Large intestine (tissue), 3 donors: ENCODE data around the gene FANCE. TPM values are rescaled to one million over a fixed set of nuclear protein-coding genes. Genes with fewer than 3 reads are reported as not detected.

Experiments
- DNase-seq, 2 donors: peaks; one replicate each; pipeline versions ENCODE4 v3.0.0 to v3.0.0-alpha.2; 2013
- H3K27ac ChIP-seq: one replicate; pipeline ENCODE4 v1.5.1; 2013; ENCODE audit warnings: low read length
- H3K27me3 ChIP-seq: 2 replicates; pipeline ENCODE4 v1.6.1; 2013; ENCODE audit warnings: low read length; ENCODE audit not compliant: control insufficient read depth, insufficient read depth
- H3K36me3 ChIP-seq: 2 replicates; pipeline ENCODE4 v1.6.1; 2013; ENCODE audit warnings: low read length; ENCODE audit not compliant: control insufficient read depth, insufficient read depth
- H3K4me1 ChIP-seq: one replicate; pipeline ENCODE4 v1.6.1; 2013; ENCODE audit warnings: low read length; ENCODE audit not compliant: control insufficient read depth, insufficient read depth
- H3K4me3 ChIP-seq: one replicate; pipeline ENCODE4 v1.5.1; 2013; ENCODE audit warnings: low read length
- H3K9me3 ChIP-seq: one replicate; pipeline ENCODE4 v1.6.1; 2013; ENCODE audit warnings: mild to moderate bottlenecking, low read depth, low read length, moderate library complexity; ENCODE audit not compliant: control insufficient read depth
- WGBS: methylation state at CpG from one replicate; pipeline ENCODE4 v1.1.5; 2013; ENCODE audit warnings: low lambda C conversion rate; ENCODE audit not compliant: insufficient coverage; 5-methylcytosine and 5-hydroxymethylcytosine counted together
- polyA plus RNA-seq: library from polyadenylated mRNA; unstranded; fragments of 120-200 nt; gene quantifications from one replicate; pipeline ENCODE4 v1.2.1, GENCODE V29; 2013

Gene FANCE
- polyA plus RNA-seq, 1 donor: 9.6 TPM

DNA sequence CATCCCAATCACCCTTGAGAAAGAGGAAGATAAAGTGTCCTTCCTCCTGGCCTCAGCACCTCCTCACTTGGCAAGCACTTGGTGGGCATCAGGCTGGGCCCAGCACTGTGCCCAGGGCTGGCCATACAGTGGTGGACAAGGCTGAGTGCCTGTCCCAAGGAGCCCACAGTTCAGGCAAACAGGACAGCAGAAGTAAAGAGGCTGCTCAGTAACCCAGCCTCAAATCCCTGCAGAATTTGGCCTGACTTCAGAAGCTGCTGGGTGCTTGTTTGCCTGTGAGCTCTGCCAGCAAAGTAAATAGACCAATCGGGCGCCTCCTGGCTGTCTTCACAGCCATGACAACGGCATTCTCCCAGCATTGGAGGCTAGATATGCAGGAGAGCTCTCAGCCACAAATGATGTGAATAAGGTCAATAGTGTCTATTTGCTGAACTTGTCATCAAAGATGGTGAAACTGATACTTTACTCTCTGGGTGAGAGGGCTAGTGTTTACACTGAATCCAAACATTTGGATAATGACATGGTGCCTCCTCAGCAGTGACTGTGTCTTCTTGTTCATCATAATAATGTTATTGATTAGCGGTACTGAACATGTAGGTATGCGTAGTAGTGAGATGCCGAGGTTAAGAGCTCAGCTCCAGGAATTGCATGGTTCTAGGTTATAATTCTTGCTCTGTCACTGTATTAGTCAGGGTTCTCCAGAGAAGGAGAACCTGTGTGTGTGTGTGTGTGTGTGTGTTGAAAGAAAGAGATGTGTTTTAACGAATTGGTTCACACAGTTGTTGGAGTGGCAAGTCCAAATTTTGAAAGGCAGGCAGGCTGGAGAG lies 36.9 kb upstream of the FANCE start:
- Histone ChIP-seq H3K36me3 (peaks cover 39% of the 10 kb centered on the region), H3K27ac (no peak overlapping the region), H3K4me1 (peaks cover 21% of the 10 kb centered on the region), H3K9me3 (no peaks in the 10 kb centered on the region), H3K27me3 (no peaks in the 10 kb centered on the region), H3K4me3 (no peak overlapping the region)
- peak; percentile 53 to 66 for DNase-seq
- no CpG with 5 or more reads among the region's 7 CpGs for WGBS

- no peak overlapping the region for H3K4me3 ChIP-seq
- no peaks in the 10 kb centered on the region for H3K27me3 ChIP-seq
- peak overlapping the region; percentile 57 for H3K27ac ChIP-seq
- peaks cover 31% of the 10 kb centered on the region for H3K36me3 ChIP-seq
- WGBS: 20% methylated on average over 1 of the region's 14 CpGs
- H3K9me3 ChIP-seq: no peaks in the 10 kb centered on the region
- DNase-seq: peak; percentile 41 to 75
- H3K4me1 ChIP-seq: peaks cover 21% of the 10 kb centered on the region
These were observed 34.0 kb upstream of the FANCE start for GRCh38 chr6:35417979-35418661.

DNA sequence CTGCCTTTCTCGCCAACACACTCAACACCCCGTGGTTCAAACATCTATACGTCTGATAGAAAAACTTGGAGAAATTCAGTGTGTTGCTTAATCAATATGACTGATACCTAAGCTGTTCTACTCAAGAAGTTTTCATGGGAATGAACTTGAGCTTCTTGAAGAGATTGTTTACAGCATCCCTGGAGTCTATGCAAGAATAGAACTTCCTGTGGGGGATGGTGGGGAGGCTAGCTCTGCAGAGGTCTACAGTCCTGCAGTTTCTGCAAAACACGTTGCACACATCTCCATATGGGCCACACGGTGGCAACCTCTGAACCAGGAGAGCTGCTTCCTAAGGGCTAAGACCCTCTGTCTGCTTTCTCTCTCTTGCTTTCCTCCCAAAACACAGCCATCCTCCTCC lies 32.7 kb upstream of the FANCE start:
- no peaks in the 10 kb centered on the region for H3K9me3 ChIP-seq
- WGBS: no CpG with 5 or more reads among the region's 5 CpGs
- H3K27me3 ChIP-seq: no peaks in the 10 kb centered on the region
- peaks cover 21% of the 10 kb centered on the region for H3K4me1 ChIP-seq
- peak; percentile 50 to 54 for DNase-seq
- H3K27ac ChIP-seq: peak overlapping the region; percentile 57
- no peak overlapping the region for H3K4me3 ChIP-seq
- peaks cover 34% of the 10 kb centered on the region for H3K36me3 ChIP-seq

DNA sequence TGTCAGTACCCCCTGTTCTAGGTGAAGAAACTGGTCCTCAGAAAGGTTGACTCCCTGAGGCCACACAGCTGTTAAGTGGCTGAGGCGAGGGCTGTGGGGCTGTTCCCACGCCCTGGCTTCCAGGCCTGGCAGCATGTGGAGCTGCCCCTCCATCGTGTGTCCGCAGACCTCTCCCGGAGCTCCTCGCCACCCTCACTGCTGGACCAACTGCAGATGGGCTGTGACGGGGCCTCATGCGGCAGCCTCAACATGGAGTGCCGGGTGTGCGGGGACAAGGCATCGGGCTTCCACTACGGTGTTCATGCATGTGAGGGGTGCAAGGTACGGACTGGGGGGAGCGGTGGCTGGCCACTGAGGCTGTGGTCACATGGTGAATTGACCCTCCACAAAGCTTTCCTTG lies 32.2 kb upstream of the FANCE start:
- Histone ChIP-seq H3K4me3 (no peak overlapping the region), H3K9me3 (no peaks in the 10 kb centered on the region), H3K27me3 (no peaks in the 10 kb centered on the region), H3K36me3 (peaks cover 38% of the 10 kb centered on the region), H3K27ac (peak overlapping the region; percentile 57), H3K4me1 (peaks cover 21% of the 10 kb centered on the region)
- DNase-seq: no peak
- WGBS: no CpG with 5 or more reads among the region's 14 CpGs

DNA sequence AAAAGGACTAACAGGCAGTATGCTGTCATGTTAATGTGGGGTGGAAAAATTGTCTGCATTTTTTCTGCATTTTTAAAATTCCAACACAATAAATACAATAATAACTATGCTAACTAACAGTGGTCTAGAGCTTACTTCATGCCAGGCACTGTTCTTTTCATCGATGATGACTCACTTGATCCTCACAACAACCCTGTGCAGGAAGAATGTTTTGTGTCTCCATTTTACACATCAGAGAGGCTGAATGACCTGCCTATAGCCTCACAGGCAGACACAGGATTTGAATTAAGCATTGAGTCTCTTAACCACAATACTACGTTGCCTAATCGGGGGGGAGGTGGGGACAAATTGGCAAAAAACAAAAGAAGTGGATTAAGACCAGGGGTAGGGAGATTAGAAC lies 26.9 kb upstream of the FANCE start:
- Histone ChIP-seq H3K36me3 (peaks cover 57% of the 10 kb centered on the region), H3K9me3 (peaks cover 16% of the 10 kb centered on the region), H3K27ac (no peak overlapping the region), H3K4me1 (no peaks in the 10 kb centered on the region), H3K27me3 (no peaks in the 10 kb centered on the region), H3K4me3 (no peak overlapping the region)
- WGBS: 82% methylated on average over 3 of the region's 3 CpGs
- no peak for DNase-seq

DNA sequence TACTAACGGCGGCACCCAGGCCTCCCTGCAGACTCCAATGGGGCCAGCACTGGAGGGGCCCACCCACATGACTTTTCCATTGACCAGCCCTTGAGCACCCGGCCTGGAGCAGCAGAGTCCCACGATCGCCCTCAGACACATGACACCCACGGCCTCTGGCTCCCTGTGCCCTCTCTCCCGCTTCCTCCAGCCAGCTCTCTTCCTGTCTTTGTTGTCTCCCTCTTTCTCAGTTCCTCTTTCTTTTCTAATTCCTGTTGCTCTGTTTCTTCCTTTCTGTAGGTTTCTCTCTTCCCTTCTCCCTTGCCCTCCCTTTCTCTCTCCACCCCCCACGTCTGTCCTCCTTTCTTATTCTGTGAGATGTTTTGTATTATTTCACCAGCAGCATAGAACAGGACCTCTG lies 26.1 kb upstream of the FANCE start:
- no CpG with 5 or more reads among the region's 8 CpGs for WGBS
- no peaks in the 10 kb centered on the region for H3K4me1 ChIP-seq
- peaks cover 55% of the 10 kb centered on the region for H3K36me3 ChIP-seq
- DNase-seq: no peak
- H3K27ac ChIP-seq: no peak overlapping the region
- H3K27me3 ChIP-seq: no peaks in the 10 kb centered on the region
- no peak overlapping the region for H3K4me3 ChIP-seq
- peaks cover 16% of the 10 kb centered on the region for H3K9me3 ChIP-seq

DNA sequence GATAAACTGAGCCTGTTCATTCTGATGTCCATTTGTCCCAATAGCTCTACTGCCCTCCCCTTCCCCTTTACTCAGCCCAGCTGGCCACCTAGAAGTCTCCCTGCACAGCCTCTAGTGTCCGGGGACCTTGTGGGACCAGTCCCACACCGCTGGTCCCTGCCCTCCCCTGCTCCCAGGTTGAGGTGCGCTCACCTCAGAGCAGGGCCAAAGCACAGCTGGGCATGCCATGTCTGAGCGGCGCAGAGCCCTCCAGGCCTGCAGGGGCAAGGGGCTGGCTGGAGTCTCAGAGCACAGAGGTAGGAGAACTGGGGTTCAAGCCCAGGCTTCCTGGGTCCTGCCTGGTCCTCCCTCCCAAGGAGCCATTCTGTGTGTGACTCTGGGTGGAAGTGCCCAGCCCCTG lies 24.7 kb upstream of the FANCE start:
- Histone ChIP-seq H3K27me3 (no peaks in the 10 kb centered on the region), H3K36me3 (peaks cover 46% of the 10 kb centered on the region), H3K9me3 (peaks cover 16% of the 10 kb centered on the region), H3K27ac (no peak overlapping the region), H3K4me3 (no peak overlapping the region), H3K4me1 (peaks cover 4% of the 10 kb centered on the region)
- WGBS: no CpG with 5 or more reads among the region's 5 CpGs
- DNase-seq: no peak

DNA sequence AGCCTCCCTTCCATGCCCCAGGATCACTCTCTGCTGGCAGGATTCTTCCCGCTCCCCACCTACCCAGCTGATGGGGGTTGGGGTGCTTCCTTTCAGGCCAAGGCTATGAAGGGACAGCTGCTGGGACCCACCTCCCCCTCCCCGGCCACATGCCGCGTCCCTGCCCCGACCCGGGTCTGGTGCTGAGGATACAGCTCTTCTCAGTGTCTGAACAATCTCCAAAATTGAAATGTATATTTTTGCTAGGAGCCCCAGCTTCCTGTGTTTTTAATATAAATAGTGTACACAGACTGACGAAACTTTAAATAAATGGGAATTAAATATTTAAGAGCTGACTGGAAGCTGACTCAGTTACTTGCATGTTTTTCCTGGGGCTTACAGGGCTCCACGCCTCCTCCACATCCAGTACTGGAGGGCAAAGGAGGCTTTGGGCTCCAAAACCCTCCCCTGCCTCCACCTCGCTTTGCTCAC lies 24.3 kb upstream of the FANCE start:
- peaks cover 42% of the 10 kb centered on the region for H3K36me3 ChIP-seq
- H3K9me3 ChIP-seq: peaks cover 16% of the 10 kb centered on the region

DNA sequence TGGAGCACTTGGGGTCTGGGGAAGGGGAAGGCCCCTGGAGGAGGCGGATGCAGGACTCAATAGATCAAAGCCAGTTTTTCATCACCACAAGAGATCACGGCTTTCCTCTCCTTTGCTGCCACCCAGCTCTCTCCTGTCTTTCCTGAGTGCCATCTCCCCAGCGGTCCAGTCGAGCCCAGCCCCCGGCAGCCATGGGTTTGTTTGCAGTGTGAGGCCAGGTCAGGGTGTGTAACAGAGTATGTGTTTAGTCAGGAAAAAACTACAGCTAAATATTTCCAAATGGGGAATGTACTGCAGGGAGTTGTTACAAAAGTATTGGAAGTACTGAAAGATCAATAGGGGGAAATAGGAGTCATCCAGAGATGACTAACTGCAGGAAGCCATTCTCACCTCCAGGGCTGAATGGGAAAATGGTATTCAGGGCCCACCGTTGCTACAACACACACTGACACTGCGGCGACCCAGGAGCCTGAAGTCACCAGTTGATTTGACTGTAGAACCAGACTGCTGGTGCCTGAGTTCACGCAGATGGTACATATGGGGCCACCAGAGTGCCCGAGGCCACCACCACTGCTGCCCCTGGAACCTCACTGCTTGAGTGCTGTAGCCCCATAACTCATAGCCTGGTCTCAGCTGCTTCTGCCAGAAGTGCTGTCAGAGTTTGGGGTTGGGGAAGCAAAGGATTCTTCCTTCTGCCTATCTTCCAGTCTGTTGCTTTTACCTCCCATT lies 23.6 kb upstream of the FANCE start:
- Histone ChIP-seq H3K36me3 (peaks cover 40% of the 10 kb centered on the region), H3K4me1 (peaks cover 4% of the 10 kb centered on the region), H3K27me3 (no peaks in the 10 kb centered on the region), H3K9me3 (peaks cover 16% of the 10 kb centered on the region), H3K4me3 (no peak overlapping the region), H3K27ac (no peak overlapping the region)
- DNase-seq: no peak
- no CpG with 5 or more reads among the region's 10 CpGs for WGBS

More for the DNA sequence above, 24.3 kb upstream of the FANCE start:
- Histone ChIP-seq H3K4me1 (peaks cover 4% of the 10 kb centered on the region), H3K27me3 (no peaks in the 10 kb centered on the region), H3K27ac (no peak overlapping the region), H3K4me3 (no peak overlapping the region)
- DNase-seq: no peak
- 75% methylated on average over 1 of the region's 9 CpGs for WGBS

- Histone ChIP-seq H3K36me3 (peaks cover 31% of the 10 kb centered on the region), H3K27me3 (no peaks in the 10 kb centered on the region), H3K4me1 (peaks cover 4% of the 10 kb centered on the region), H3K9me3 (peaks cover 16% of the 10 kb centered on the region), H3K27ac (no peak overlapping the region), H3K4me3 (no peak overlapping the region)
- no peak for DNase-seq
- WGBS: no CpG with 5 or more reads among the region's 2 CpGs
These were observed 22.7 kb upstream of the FANCE start for GRCh38 chr6:35429463-35429862.
